Measurements from ENCODE around the gene TNFRSF1B. TPM values are rescaled to one million over a fixed set of nuclear protein-coding genes. Genes with fewer than 3 reads are reported as not detected.

TNFRSF1B gene
- total RNA-seq, 2 donors from 2014 or later, result 13.7 to 28.7 TPM

- 60 to 63% methylated on average over 8 to 17 of the region's 17 CpGs for WGBS, 2 donors
- H3K9me3 ChIP-seq, result no peaks in the 10 kb centered on the region
- intact Hi-C loops (cut with DNase I), result no loop called here
- H3K4me3 ChIP-seq, result no peak overlapping the region
- H3K27ac ChIP-seq, result no peak overlapping the region
- no peak for TF ChIP-seq POLR2A (IDR thresholded peaks at IDR 0.05)
- TF ChIP-seq CTCF (IDR thresholded peaks at IDR 0.05), result no peak
- ATAC-seq (no peak), DNase-seq (no peak)
- no peaks in the 10 kb centered on the region for H3K4me1 ChIP-seq
- H3K36me3 ChIP-seq (replicated peaks in 1 of 2; ENCODE audit: insufficient read depth in 1 of 2, low read depth in 2 of 2), result no peaks in the 10 kb centered on the region
- no peaks in the 10 kb centered on the region for H3K27me3 ChIP-seq
Measured at GRCh38 chr1:12206792-12207424, 40.1 kb downstream of the TNFRSF1B start.

DNA sequence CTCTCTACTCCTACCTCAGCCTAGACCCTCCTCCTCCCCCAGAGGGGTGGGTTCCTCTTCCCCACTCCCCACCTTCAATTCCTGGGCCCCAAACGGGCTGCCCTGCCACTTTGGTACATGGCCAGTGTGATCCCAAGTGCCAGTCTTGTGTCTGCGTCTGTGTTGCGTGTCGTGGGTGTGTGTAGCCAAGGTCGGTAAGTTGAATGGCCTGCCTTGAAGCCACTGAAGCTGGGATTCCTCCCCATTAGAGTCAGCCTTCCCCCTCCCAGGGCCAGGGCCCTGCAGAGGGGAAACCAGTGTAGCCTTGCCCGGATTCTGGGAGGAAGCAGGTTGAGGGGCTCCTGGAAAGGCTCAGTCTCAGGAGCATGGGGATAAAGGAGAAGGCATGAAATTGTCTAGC is 41.5 kb downstream of the TNFRSF1B start:
- Histone ChIP-seq H3K36me3 (replicated peaks in 1 of 2; ENCODE audit: insufficient read depth in 1 of 2, low read depth in 2 of 2) (no peaks in the 10 kb centered on the region), H3K27ac (no peak overlapping the region), H3K4me3 (no peak overlapping the region), H3K9me3 (no peaks in the 10 kb centered on the region), H3K4me1 (no peaks in the 10 kb centered on the region), H3K27me3 (no peaks in the 10 kb centered on the region)
- TF ChIP-seq CTCF (IDR thresholded peaks at IDR 0.05) (no peak), POLR2A (IDR thresholded peaks at IDR 0.05) (no peak)
- DNase-seq (no peak), ATAC-seq (no peak)
- intact Hi-C loops (cut with DNase I), result no loop called here
- WGBS, 2 donors, result 41 to 44% methylated on average over 6 of the region's 6 CpGs

- 11 to 21% methylated on average over 7 to 14 of the region's 14 CpGs for WGBS, 2 donors
- ATAC-seq (peak; percentile 86), DNase-seq (peak; percentile 84 to 92 (median 86))
- intact Hi-C loops (cut with DNase I), result no loop called here
- Histone ChIP-seq H3K4me1 (no peaks in the 10 kb centered on the region), H3K27ac (no peak overlapping the region), H3K4me3 (no peak overlapping the region), H3K9me3 (no peaks in the 10 kb centered on the region), H3K36me3 (replicated peaks in 1 of 2; ENCODE audit: insufficient read depth in 1 of 2, low read depth in 2 of 2) (no peaks in the 10 kb centered on the region), H3K27me3 (no peaks in the 10 kb centered on the region)
- peak; percentile 76 to 91 (median 86) for TF ChIP-seq CTCF (IDR thresholded peaks at IDR 0.05)
- no peak for TF ChIP-seq POLR2A (IDR thresholded peaks at IDR 0.05)
Measured at GRCh38 chr1:12208764-12209494, 42.1 kb downstream of the TNFRSF1B start.

DNA sequence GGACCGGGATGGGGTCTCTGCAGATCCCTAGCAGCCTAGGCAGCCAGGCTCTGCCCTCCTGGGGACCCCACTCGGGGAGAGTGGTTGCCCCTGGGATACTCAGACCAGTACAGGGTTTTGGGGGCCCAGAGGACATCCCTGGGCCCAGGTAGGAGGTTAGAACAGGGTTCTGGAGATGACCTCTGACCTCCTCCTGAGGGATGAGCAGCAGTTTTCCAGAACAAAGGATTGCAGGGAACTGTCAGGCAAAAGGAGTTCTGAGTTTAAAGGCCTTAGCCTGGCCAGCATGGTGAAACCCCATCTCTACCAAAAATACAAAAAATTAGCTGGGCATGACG is 42.7 kb downstream of the TNFRSF1B start:
- Histone ChIP-seq H3K36me3 (replicated peaks in 1 of 2; ENCODE audit: insufficient read depth in 1 of 2, low read depth in 2 of 2) (no peaks in the 10 kb centered on the region), H3K27me3 (no peaks in the 10 kb centered on the region), H3K4me1 (no peaks in the 10 kb centered on the region), H3K27ac (no peak overlapping the region), H3K9me3 (no peaks in the 10 kb centered on the region), H3K4me3 (no peak overlapping the region)
- WGBS, 2 donors, result 50 to 57% methylated on average over 1 to 3 of the region's 3 CpGs
- intact Hi-C loops (cut with DNase I), result no loop called here
- no peak for TF ChIP-seq CTCF (IDR thresholded peaks at IDR 0.05)
- no peak for TF ChIP-seq POLR2A (IDR thresholded peaks at IDR 0.05)
- no peak for DNase-seq
- ATAC-seq, result no peak

Data from body of pancreas (tissue), 4 donors.